ENCODE measurements around the gene GPNMB. TPM values are rescaled to one million over a fixed set of nuclear protein-coding genes. Genes with fewer than 3 reads are reported as not detected.

The GPNMB gene
- total and polyA plus RNA-seq, 10 of the 15 experiments (the other 5 are each of a cell fraction or from before 2014, with no cell fraction given): 5.9 to 22.3 (median 10.0) TPM

GRCh38 chr7:23272275-23272674, 25.7 kb downstream of the GPNMB start:
- no peaks in the 10 kb centered on the region for H3K27me3 ChIP-seq (replicated peaks in 1 of 2; ENCODE audit: control insufficient read depth in 2 of 2, insufficient read depth in 2 of 2, low read length in 1 of 2)
- intact Hi-C loops (cut with micrococcal nuclease; ENCODE audit: unreplicated experiment) (loop anchor here (2.0 to 5.0 kb wide), 3 partner anchors 81 to 440 kb away; partner anchors contain the start of gene STK31), in situ Hi-C loops (cut with MboI) (loop anchor here (5.0 kb wide), 1 partner anchor 430 kb away; no protein-coding TSS in a partner anchor)
- ATAC-seq (no peak), DNase-seq (ENCODE audit: low read depth, low spot score) (no peak), FAIRE-seq (no peak)
- RAD21 ChIA-PET (ENCODE audit: unreplicated experiment): interaction anchor here (0.7 to 7.3 kb wide), 22 partner anchors 9 to 440 kb away, joined by 3 to 53 read pairs (median 5); partner anchors contain the start of genes KLHL7 and MALSU1
- H3K79me2 ChIP-seq (ENCODE audit: control insufficient read depth, insufficient read depth, low read length): peaks cover 10% of the 10 kb centered on the region
- H3K36me3 ChIP-seq (ENCODE audit: control insufficient read depth in 2 of 2, insufficient read depth in 2 of 2, low read length in 1 of 2): no peaks in the 10 kb centered on the region
- no TSS peak for BruUV-seq (replicated peaks)
- POLR2A ChIA-PET: interaction anchor here (0.6 to 1.2 kb wide), 4 partner anchors 86 to 427 kb away, joined by 3 to 7 read pairs (median 5); no protein-coding TSS in a partner anchor
- no peak overlapping the region for H3K27ac ChIP-seq (ENCODE audit: control insufficient read depth, insufficient read depth)
- H3K4me3 ChIP-seq: no peak overlapping the region
- SMC1A ChIA-PET (ENCODE audit: uncharacterized antibody, unreplicated experiment): interaction anchor here (0.8 to 4.6 kb wide), 22 partner anchors 9 to 446 kb away, joined by 3 to 66 read pairs (median 6); partner anchors contain the start of gene MALSU1
- no peaks in the 10 kb centered on the region for H3K9me3 ChIP-seq (replicated peaks; ENCODE audit: control insufficient read depth, insufficient read depth, low read length)
- H4K20me1 ChIP-seq (ENCODE audit: control insufficient read depth, insufficient read depth): no peaks in the 10 kb centered on the region
- CTCF ChIA-PET: interaction anchor here (0.6 to 7.5 kb wide), 55 partner anchors 11 to 440 kb away, joined by 3 to 167 read pairs (median 5); partner anchors contain the start of genes KLHL7, MALSU1 and NUP42
- H3K4me2 ChIP-seq (ENCODE audit: control insufficient read depth, insufficient read depth): no peak overlapping the region
- whole genome bisulfite sequencing (ENCODE audit: insufficient coverage, insufficient replicate concordance, low lambda C conversion rate, missing lambda C conversion rate): 75% methylated on average over 2 of the region's 2 CpGs
- peaks cover 3% of the 10 kb centered on the region; the same call in 1 of the 2 replicates for H3K4me1 ChIP-seq (ENCODE audit: control insufficient read depth, insufficient read depth, low read length)
- H2AFZ ChIP-seq (ENCODE audit: control insufficient read depth, low read depth, low read length): peak overlapping the region; percentile 95
- no peak overlapping the region for H3K9ac ChIP-seq (ENCODE audit: control insufficient read depth, insufficient read depth, low read length)
- TF ChIP-seq TBL1XR1 (IDR thresholded peaks at IDR 0.05; ENCODE audit: low read depth, low read length) (no peak), ATF2 (IDR thresholded peaks at IDR 0.05; ENCODE audit: low read length) (no peak), IRF4 (IDR thresholded peaks at IDR 0.05; ENCODE audit: low read depth, low read length) (no peak), ZZZ3 (IDR thresholded peaks at IDR 0.05; ENCODE audit: control insufficient read depth, insufficient read length, low read depth) (no peak), CHD2 (IDR thresholded peaks at IDR 0.05; ENCODE audit: borderline replicate concordance, low read depth, low read length) (no peak), SRF (IDR thresholded peaks at IDR 0.05; ENCODE audit: low read depth in 2 of 2, low read length in 2 of 2) (no peak), SP1 (IDR thresholded peaks at IDR 0.05; ENCODE audit: low read depth, low read length) (no peak), TAF1 (IDR thresholded peaks at IDR 0.05; ENCODE audit: borderline replicate concordance, low read depth, low read length) (no peak), ZNF592 (IDR thresholded peaks at IDR 0.05) (no peak), YY1 (IDR thresholded peaks at IDR 0.05; ENCODE audit: low read depth, low read length) (no peak), STAT3 (IDR thresholded peaks at IDR 0.05; ENCODE audit: low read depth, low read length) (no peak), REST (IDR thresholded peaks at IDR 0.05; ENCODE audit: low read depth, low read length) (no peak), KDM1A (IDR thresholded peaks at IDR 0.05; ENCODE audit: borderline replicate concordance) (no peak), MYC (IDR thresholded peaks at IDR 0.05; ENCODE audit: insufficient read depth, insufficient read length, insufficient replicate concordance, low read length, severe bottlenecking) (no peak), EGR1 (IDR thresholded peaks at IDR 0.05; ENCODE audit: borderline replicate concordance in 1 of 2, low read depth in 2 of 2, low read length in 2 of 2) (no peak)

Measured in GM12878 (cell line).